IMR-90 (cell line): Measurements from ENCODE around the gene HDX. TPM values are rescaled to one million over a fixed set of nuclear protein-coding genes. Genes with fewer than 3 reads are reported as not detected.

Source experiments
- ATAC-seq: fragments of 200-7000 bp; cut with Tn5 transposase; 2 replicates; pipeline ENCODE4 v1.9.1; 2020; ENCODE audit warnings: low read depth, mild to moderate bottlenecking, moderate library complexity
- BruUV-seq: library from RNA; stranded (reverse); fragments of 400-500 nt; replicated peaks from 2 replicates; lab custom pipeline; 2021; lab: Mats Ljungman, UMichigan
- CTCF ChIA-PET: fragments of 300-600 bp; formaldehyde crosslinking; extraction: SDS; loops from one replicate; lab custom pipeline; 2021; ENCODE audit warnings: antibody characterized with exemption; lab: Yijun Ruan, JAX
- POLR2A ChIA-PET: fragments of 300-600 bp; sonication (Branson Sonifier 250); formaldehyde crosslinking; loops from one replicate; lab custom pipeline; 2022; ENCODE audit warnings: antibody characterized with exemption; ENCODE audit not compliant: unreplicated experiment; lab: Charles Lee
- DNase-seq: peaks from one replicate; pipeline ENCODE4 v3.0.0; 2013
- H2AFZ ChIP-seq: replicated peaks from 2 replicates; pipeline ENCODE3; 2013; ENCODE audit warnings: low read length, mild to moderate bottlenecking; ENCODE audit not compliant: poor library complexity
- H2AK5ac ChIP-seq: 2 replicates; pipeline ENCODE4 v1.6.1; 2013; ENCODE audit warnings: low read depth, low read length, inconsistent platforms
- H2AK9ac ChIP-seq: replicated peaks from 2 replicates; pipeline ENCODE3; 2013; ENCODE audit warnings: mild to moderate bottlenecking, low read depth, low read length, moderate library complexity; ENCODE audit not compliant: poor library complexity
- H2BK120ac ChIP-seq: 2 replicates; pipeline ENCODE4 v1.6.1; 2013; ENCODE audit warnings: low read depth, low read length, inconsistent platforms
- H2BK15ac ChIP-seq: 3 replicates; pipeline ENCODE4 v1.6.1; 2013; ENCODE audit warnings: low read depth, low read length, inconsistent platforms
- H2BK20ac ChIP-seq: 2 replicates; pipeline ENCODE4 v1.6.1; 2013; ENCODE audit warnings: low read depth, mild to moderate bottlenecking, inconsistent platforms, low read length, moderate library complexity
- H2BK5ac ChIP-seq: 2 replicates; pipeline ENCODE4 v1.6.1; 2013; ENCODE audit warnings: mild to moderate bottlenecking, low read depth, low read length, inconsistent platforms; ENCODE audit not compliant: poor library complexity, severe bottlenecking
- H3K14ac ChIP-seq: replicated peaks from 2 replicates; pipeline ENCODE4 v1.6.1; 2013; ENCODE audit warnings: low read depth, low read length, inconsistent platforms
- H3K18ac ChIP-seq: 2 replicates; pipeline ENCODE4 v1.6.1; 2013; ENCODE audit warnings: low read depth, low read length, control low read depth
- H3K23ac ChIP-seq: 2 replicates; pipeline ENCODE4 v1.6.1; 2013; ENCODE audit warnings: low read depth, low read length, inconsistent platforms
- H3K27ac ChIP-seq: 2 replicates; pipeline ENCODE4 v1.5.1; 2013; ENCODE audit warnings: mild to moderate bottlenecking, control low read depth, low read length; ENCODE audit not compliant: insufficient read depth
- H3K27me3 ChIP-seq: 2 replicates; pipeline ENCODE4 v1.6.1; 2013; ENCODE audit warnings: low read length; ENCODE audit not compliant: control insufficient read depth, insufficient read depth
- H3K36me3 ChIP-seq: 2 replicates; pipeline ENCODE4 v1.6.1; 2013; ENCODE audit warnings: low read length, mixed read lengths; ENCODE audit not compliant: control insufficient read depth, insufficient read depth
- H3K4ac ChIP-seq: 2 replicates; pipeline ENCODE4 v1.6.1; 2013; ENCODE audit warnings: low read depth, low read length, inconsistent platforms
- H3K4me1 ChIP-seq: 2 replicates; pipeline ENCODE4 v1.6.1; 2013; ENCODE audit warnings: low read length, mixed read lengths; ENCODE audit not compliant: control insufficient read depth, insufficient read depth
- H3K4me2 ChIP-seq: 2 replicates; pipeline ENCODE4 v1.6.1; 2013; ENCODE audit warnings: low read depth, mild to moderate bottlenecking, control low read depth, low read length, moderate library complexity
- H3K4me3 ChIP-seq: 2 replicates; pipeline ENCODE4 v1.5.1; 2013; ENCODE audit warnings: low read depth, mild to moderate bottlenecking, control low read depth, low read length, moderate library complexity; ENCODE audit not compliant: insufficient read depth
- H3K56ac ChIP-seq: 2 replicates; pipeline ENCODE4 v1.6.1; 2013; ENCODE audit warnings: low read length, inconsistent platforms; ENCODE audit not compliant: insufficient read depth; ENCODE audit errors: extremely low read depth
- H3K79me1 ChIP-seq, 2 experiments: 2 replicates each; pipeline ENCODE4 v1.6.1; 2013; ENCODE audit warnings: low read length in 2 of 2, inconsistent platforms in 1 of 2, low read depth in 1 of 2
- H3K9ac ChIP-seq: 2 replicates; pipeline ENCODE4 v1.6.1; 2013; ENCODE audit warnings: low read depth, low read length, control low read depth
- H3K9me1 ChIP-seq: 2 replicates; pipeline ENCODE4 v1.6.1; 2013; ENCODE audit warnings: low read length, inconsistent platforms; ENCODE audit not compliant: insufficient read depth
- H3K9me3 ChIP-seq: 2 replicates; pipeline ENCODE4 v1.6.1; 2013; ENCODE audit warnings: low read length; ENCODE audit not compliant: control insufficient read depth, insufficient read depth
- H4K20me1 ChIP-seq: 2 replicates; pipeline ENCODE4 v1.6.1; 2013; ENCODE audit warnings: low read length, inconsistent platforms; ENCODE audit not compliant: insufficient read depth
- H4K5ac ChIP-seq: 2 replicates; pipeline ENCODE4 v1.6.1; 2013; ENCODE audit warnings: mild to moderate bottlenecking, low read depth, low read length, control low read depth
- H4K8ac ChIP-seq, 2 experiments: 2 replicates each; pipeline ENCODE4 v1.6.1; 2013; ENCODE audit warnings: low read depth in 2 of 2, low read length in 2 of 2, control low read depth in 1 of 2, inconsistent platforms in 1 of 2
- H4K91ac ChIP-seq: 2 replicates; pipeline ENCODE4 v1.6.1; 2013; ENCODE audit warnings: low read depth, low read length, inconsistent platforms; ENCODE audit not compliant: insufficient read depth
- BHLHE40 ChIP-seq: fragments of 150-350 bp; IDR thresholded peaks from 2 replicates; pipeline ENCODE4 v1.6.1; 2016; ENCODE audit warnings: mild to moderate bottlenecking, low read depth, low read length
- CEBPB ChIP-seq: IDR thresholded peaks from 2 replicates; pipeline ENCODE4 v1.6.1; 2012; ENCODE audit warnings: low read depth, low read length, improper control_type of control experiment
- FOS ChIP-seq: fragments of 150-350 bp; IDR thresholded peaks from 2 replicates; pipeline ENCODE4 v1.6.1; 2016; ENCODE audit warnings: low read depth, low read length
- MAFK ChIP-seq: IDR thresholded peaks from 2 replicates; pipeline ENCODE4 v1.6.1; 2012; ENCODE audit warnings: low read depth, low read length, improper control_type of control experiment
- NFE2L2 ChIP-seq: fragments of 150-350 bp; IDR thresholded peaks from 2 replicates; pipeline ENCODE4 v1.6.1; 2016; ENCODE audit warnings: low read depth, mild to moderate bottlenecking, low read length
- POLR2A ChIP-seq: IDR thresholded peaks from 2 replicates; pipeline ENCODE4 v1.6.1; 2012; ENCODE audit warnings: mild to moderate bottlenecking, low read depth, low read length
- RAD21 ChIP-seq: IDR thresholded peaks from 2 replicates; pipeline ENCODE4 v1.6.1; 2012; ENCODE audit warnings: low read length, improper control_type of control experiment
- RCOR1 ChIP-seq: IDR thresholded peaks from 2 replicates; pipeline ENCODE4 v1.6.1; 2012; ENCODE audit warnings: mild to moderate bottlenecking, low read length, improper control_type of control experiment; ENCODE audit not compliant: insufficient replicate concordance
- RFX5 ChIP-seq: IDR thresholded peaks from 2 replicates; pipeline ENCODE4 v1.8.0; 2012; ENCODE audit warnings: low read depth, mild to moderate bottlenecking, low read length, moderate library complexity
- WGBS, 2 experiments: methylation state at CpG; one replicate each; pipeline versions ENCODE4 v1.1.5 to v1.1.7; 2013; ENCODE audit warnings: missing lambda C conversion rate in 2 of 2; ENCODE audit not compliant: insufficient read length in 1 of 2; ENCODE audit errors: extremely low coverage in 2 of 2; 5-methylcytosine and 5-hydroxymethylcytosine counted together
- dilution Hi-C: fragments of 300-500 bp; cut with HindIII; formaldehyde crosslinking; loops from one replicate; pipeline ENCODE4 v1.14.3; 2018; ENCODE audit warnings: low sequenced_read_pairs; ENCODE audit not compliant: unreplicated experiment
- in situ Hi-C: fragments of 300-500 bp; cut with MboI; formaldehyde crosslinking; loops from 3 replicates; pipeline ENCODE4 v1.14.3; 2019; ENCODE audit warnings: low sequenced_read_pairs, inconsistent platforms, mixed read lengths
- intact Hi-C: fragments of 100-400 bp; cut with micrococcal nuclease; formaldehyde crosslinking; loops from 2 replicates; pipeline ENCODE4 v1.10.0; 2022
- polyA plus RNA-seq, 3 experiments: library from polyadenylated mRNA; depleted of rRNA; stranded (reverse); fragments of >200 nt; gene quantifications; 2 replicates each; pipeline ENCODE4 v1.2.3, GENCODE V29; 2012; ENCODE audit warnings: low replicate concordance in 1 of 3
- total RNA-seq: library from RNA; depleted of rRNA; stranded (reverse); fragments of >200 nt; gene quantifications from 2 replicates; pipeline ENCODE4 v1.2.3, GENCODE V29; 2012
- TF ChIP-seq, protein P1 (sequence below): fragments of 150-350 bp; IDR thresholded peaks from 2 replicates; pipeline ENCODE4 v1.6.1; 2017; ENCODE audit warnings: mild to moderate bottlenecking, antibody characterized with exemption, low read length, low read depth

HDX gene
- total and polyA plus RNA-seq, 2 of the 4 experiments (the other 2 are of a cell fraction) = 1.8 to 11.8 TPM

DNA sequence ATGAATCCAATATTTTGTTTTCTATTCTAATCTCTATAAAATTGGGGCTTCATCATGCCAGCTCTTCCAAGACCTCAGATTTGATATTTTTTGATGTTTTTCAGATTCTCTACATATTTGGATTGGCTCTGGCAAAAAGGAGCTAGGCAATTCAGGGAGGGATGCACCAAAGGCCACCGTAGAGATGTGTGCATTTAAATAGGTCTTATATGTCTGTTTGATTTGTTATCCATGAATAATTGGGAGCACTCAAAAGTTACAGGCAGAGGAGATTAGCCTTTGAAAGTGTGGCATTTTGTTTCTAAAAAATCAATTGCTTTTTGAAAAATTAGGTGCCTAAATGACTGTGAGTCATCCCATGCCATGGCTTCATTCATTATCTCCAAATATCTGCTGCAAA lies 167.1 kb downstream of the HDX start:
- Histone ChIP-seq H2AK9ac (no peak overlapping the region), H3K27ac (no peak overlapping the region), H3K27me3 (no peaks in the 10 kb centered on the region), H3K56ac (no peak overlapping the region), H4K8ac (no peak overlapping the region), H3K9me1 (no peaks in the 10 kb centered on the region), H3K4ac (no peak overlapping the region), H3K23ac (no peak overlapping the region), H2BK5ac (no peak overlapping the region), H2AK5ac (no peak overlapping the region), H4K20me1 (no peaks in the 10 kb centered on the region), H4K5ac (no peak overlapping the region), H2AFZ (no peak overlapping the region), H3K18ac (no peak overlapping the region), H2BK120ac (no peak overlapping the region), H3K4me2 (no peak overlapping the region), H3K9ac (no peak overlapping the region), H2BK15ac (no peak overlapping the region), H3K4me1 (no peaks in the 10 kb centered on the region), H4K91ac (no peak overlapping the region), H3K4me3 (no peak overlapping the region), H2BK20ac (no peak overlapping the region), H3K36me3 (no peaks in the 10 kb centered on the region), H3K79me1 (no peaks in the 10 kb centered on the region), H3K9me3 (no peaks in the 10 kb centered on the region), H3K14ac (no peak overlapping the region)
- no peak for DNase-seq
- in situ Hi-C loops = no loop called here
- no peak for TF ChIP-seq MAFK
- TF ChIP-seq NFE2L2 = no peak
- TF ChIP-seq RAD21 = no peak
- TF ChIP-seq FOS = no peak
- TF ChIP-seq, protein P1, sequence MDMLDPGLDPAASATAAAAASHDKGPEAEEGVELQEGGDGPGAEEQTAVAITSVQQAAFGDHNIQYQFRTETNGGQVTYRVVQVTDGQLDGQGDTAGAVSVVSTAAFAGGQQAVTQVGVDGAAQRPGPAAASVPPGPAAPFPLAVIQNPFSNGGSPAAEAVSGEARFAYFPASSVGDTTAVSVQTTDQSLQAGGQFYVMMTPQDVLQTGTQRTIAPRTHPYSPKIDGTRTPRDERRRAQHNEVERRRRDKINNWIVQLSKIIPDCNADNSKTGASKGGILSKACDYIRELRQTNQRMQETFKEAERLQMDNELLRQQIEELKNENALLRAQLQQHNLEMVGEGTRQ = no peak
- TF ChIP-seq POLR2A = no peak
- TF ChIP-seq BHLHE40 = no peak
- TF ChIP-seq CEBPB = no peak
- TF ChIP-seq RFX5 = no peak
- TF ChIP-seq RCOR1 = no peak
- ChIA-PET CTCF (no interaction called here), POLR2A (no interaction called here)
- no peak for ATAC-seq
- BruUV-seq = no TSS peak
- dilution Hi-C loops = no loop called here
- WGBS, 2 experiments = no CpG with 5 or more reads among the region's 1 CpG
- intact Hi-C loops = no loop called here
